Loucy (cell line): ENCODE measurements around the gene MEIOB.

ENCODE experiments used
- H2AFZ ChIP-seq: fragments of 200-600 bp; sonication (generic); 2 replicates; pipeline ENCODE4 v1.6.0; 2016; ENCODE audit warnings: antibody characterized with exemption, mild to moderate bottlenecking, low read length, moderate library complexity
- H3F3A ChIP-seq: fragments of 200-600 bp; 2 replicates; pipeline ENCODE4 v1.6.0; 2016; ENCODE audit warnings: antibody characterized with exemption, low read depth, mild to moderate bottlenecking
- H3K27me3 ChIP-seq: fragments of 200-600 bp; sonication (generic); 2 replicates; pipeline ENCODE4 v1.6.1; 2014; ENCODE audit warnings: low read length, mild to moderate bottlenecking; ENCODE audit not compliant: insufficient read depth, poor library complexity, severe bottlenecking
- H3K36me3 ChIP-seq: fragments of 200-600 bp; sonication (generic); 2 replicates; pipeline ENCODE4 v1.6.1; 2016; ENCODE audit warnings: low read length; ENCODE audit not compliant: insufficient read depth
- H3K4me1 ChIP-seq: fragments of 200-600 bp; sonication (generic); 2 replicates; pipeline ENCODE4 v1.5.1; 2014; ENCODE audit warnings: low read length, mild to moderate bottlenecking; ENCODE audit not compliant: insufficient read depth, poor library complexity, severe bottlenecking
- H3K4me2 ChIP-seq: fragments of 200-600 bp; sonication (generic); 2 replicates; pipeline ENCODE4 v1.6.0; 2014; ENCODE audit warnings: antibody characterized with exemption, low read length, low read depth, mild to moderate bottlenecking; ENCODE audit not compliant: poor library complexity, severe bottlenecking
- H3K4me3 ChIP-seq: fragments of 200-600 bp; sonication (generic); 2 replicates; pipeline ENCODE4 v1.5.1; 2014; ENCODE audit warnings: low read length, mild to moderate bottlenecking, mixed read lengths; ENCODE audit not compliant: poor library complexity, severe bottlenecking
- H3K79me2 ChIP-seq: fragments of 200-600 bp; sonication (generic); 2 replicates; pipeline ENCODE4 v1.6.1; 2014; ENCODE audit warnings: low read length; ENCODE audit not compliant: insufficient read depth
- H3K9ac ChIP-seq: fragments of 200-600 bp; sonication (generic); 2 replicates; pipeline ENCODE4 v1.6.0; 2014; ENCODE audit warnings: mild to moderate bottlenecking, low read depth, low read length, moderate library complexity; ENCODE audit not compliant: poor library complexity, severe bottlenecking
- H3K9me2 ChIP-seq: fragments of 200-600 bp; sonication (generic); replicated peaks from 2 replicates; pipeline ENCODE4 v1.6.1; 2016; ENCODE audit warnings: low read depth, low read length, mixed read lengths
- H3K9me3 ChIP-seq: fragments of 200-600 bp; sonication (generic); 2 replicates; pipeline ENCODE4 v1.6.1; 2014; ENCODE audit warnings: mild to moderate bottlenecking, antibody characterized with exemption, low read length, low read depth; ENCODE audit not compliant: insufficient read depth
- H4K20me1 ChIP-seq: fragments of 200-600 bp; sonication (generic); 2 replicates; pipeline ENCODE4 v1.6.0; 2014; ENCODE audit warnings: antibody characterized with exemption, low read length, mild to moderate bottlenecking; ENCODE audit not compliant: insufficient read depth, poor library complexity, severe bottlenecking
- CTCF ChIP-seq: fragments of 200-600 bp; sonication (generic); conservative IDR thresholded peaks from 2 replicates; pipeline ENCODE4 v1.5.1; 2014; ENCODE audit warnings: mild to moderate bottlenecking, antibody characterized with exemption, low read length
- EZH2phosphoT487 ChIP-seq: fragments of 200-600 bp; IDR thresholded peaks from 2 replicates; pipeline ENCODE4 v1.6.1; 2018; ENCODE audit warnings: antibody characterized with exemption, mild to moderate bottlenecking, moderate library complexity, borderline replicate concordance

Gene MEIOB

GRCh38 chr16:1788708-1789100 is 83.3 kb downstream of the MEIOB start:
- no peak for TF ChIP-seq CTCF
- no peak for TF ChIP-seq EZH2phosphoT487
- Histone ChIP-seq H3K4me3 (no peak overlapping the region), H3K9me2 (no peaks in the 10 kb centered on the region), H3K79me2 (peaks cover 25% of the 10 kb centered on the region), H3K9me3 (no peaks in the 10 kb centered on the region), H3K4me1 (no peaks in the 10 kb centered on the region), H3K9ac (no peak overlapping the region), H3K27me3 (no peaks in the 10 kb centered on the region), H3K36me3 (no peaks in the 10 kb centered on the region), H3F3A (no peaks in the 10 kb centered on the region), H3K4me2 (no peak overlapping the region), H2AFZ (no peak overlapping the region), H4K20me1 (no peaks in the 10 kb centered on the region)

GRCh38 chr16:1788095-1788707 is 83.8 kb downstream of the MEIOB start:
- TF ChIP-seq EZH2phosphoT487 (no peak), CTCF (no peak)
- Histone ChIP-seq H3K4me1 (no peaks in the 10 kb centered on the region), H3K4me2 (no peak overlapping the region), H3K36me3 (no peaks in the 10 kb centered on the region), H3K27me3 (no peaks in the 10 kb centered on the region), H4K20me1 (no peaks in the 10 kb centered on the region), H3K9me2 (no peaks in the 10 kb centered on the region), H3K9me3 (no peaks in the 10 kb centered on the region), H2AFZ (no peak overlapping the region), H3K9ac (no peak overlapping the region), H3K4me3 (no peak overlapping the region), H3F3A (no peaks in the 10 kb centered on the region), H3K79me2 (peaks cover 30% of the 10 kb centered on the region)

- H4K20me1 ChIP-seq = no peaks in the 10 kb centered on the region
- no peak overlapping the region for H3K9ac ChIP-seq
- H3K4me3 ChIP-seq = no peak overlapping the region
- no peaks in the 10 kb centered on the region for H3K4me1 ChIP-seq
- no peaks in the 10 kb centered on the region for H3K27me3 ChIP-seq
- no peaks in the 10 kb centered on the region for H3K36me3 ChIP-seq
- no peaks in the 10 kb centered on the region for H3F3A ChIP-seq
- H3K9me2 ChIP-seq = no peaks in the 10 kb centered on the region
- H3K9me3 ChIP-seq = no peaks in the 10 kb centered on the region
- no peak overlapping the region for H2AFZ ChIP-seq
- no peak for TF ChIP-seq EZH2phosphoT487
- TF ChIP-seq CTCF = no peak
- H3K79me2 ChIP-seq = peaks cover 34% of the 10 kb centered on the region
- no peak overlapping the region for H3K4me2 ChIP-seq
Measured at GRCh38 chr16:1787322-1788094, 84.5 kb downstream of the MEIOB start.
